Measurements from ENCODE around the gene ZNF474.

ZNF474 gene

GRCh38 chr5:122119205-122119604, 10.1 kb upstream of the ZNF474 start:
- no peak for DNase-seq

- no peak for DNase-seq
Measured at GRCh38 chr5:122120493-122120892, 8.9 kb upstream of the ZNF474 start.

GRCh38 chr5:122120957-122121356, 8.4 kb upstream of the ZNF474 start:
- peak; percentile 4 for DNase-seq

GRCh38 chr5:122121479-122122465, 7.6 kb upstream of the ZNF474 start:
- no peak for DNase-seq

GRCh38 chr5:122124766-122125165, 4.6 kb upstream of the ZNF474 start:
- DNase-seq, result no peak

- no peak for DNase-seq
Measured at GRCh38 chr5:122126177-122126755, 3.1 kb upstream of the ZNF474 start.

- no peak for DNase-seq
Measured at GRCh38 chr5:122126756-122127321, 2.5 kb upstream of the ZNF474 start.

GRCh38 chr5:122130152-122130551, 806 bp downstream of the ZNF474 start:
- DNase-seq, result no peak

GRCh38 chr5:122137702-122138101, 8.4 kb downstream of the ZNF474 start:
- no peak for DNase-seq

- no peak for DNase-seq
Measured at GRCh38 chr5:122138356-122138755, 9.0 kb downstream of the ZNF474 start.

- no peak for DNase-seq
Measured at GRCh38 chr5:122140900-122141299, 11.6 kb downstream of the ZNF474 start.

- DNase-seq, result no peak
Measured at GRCh38 chr5:122141751-122142150, 12.4 kb downstream of the ZNF474 start.

GRCh38 chr5:122142480-122143164, 13.3 kb downstream of the ZNF474 start:
- no peak for DNase-seq

GRCh38 chr5:122144236-122144635, 14.9 kb downstream of the ZNF474 start:
- no peak for DNase-seq

GRCh38 chr5:122145906-122146305, 16.6 kb downstream of the ZNF474 start:
- DNase-seq, result no peak

- DNase-seq, result no peak
Measured at GRCh38 chr5:122149321-122150090, 20.2 kb downstream of the ZNF474 start.

GRCh38 chr5:122150215-122150614, 20.9 kb downstream of the ZNF474 start:
- no peak for DNase-seq

- DNase-seq, result no peak
Measured at GRCh38 chr5:122151640-122152039, 22.3 kb downstream of the ZNF474 start.

- DNase-seq, result no peak
Measured at GRCh38 chr5:122152266-122152900, 23.0 kb downstream of the ZNF474 start.

- DNase-seq, result no peak
Measured at GRCh38 chr5:122153230-122153629, 23.9 kb downstream of the ZNF474 start.

GRCh38 chr5:122153774-122154173, 24.4 kb downstream of the ZNF474 start:
- DNase-seq, result no peak

- DNase-seq, result no peak
Measured at GRCh38 chr5:122154491-122154890, 25.1 kb downstream of the ZNF474 start.

All from activated CD4-positive, alpha-beta T cell treated with anti-CD3 and anti-CD28 coated beads, Interleukin-10, Interleukin-2, amounts not matched to agents 100 ng/mL and 50 ng/mL, durations not matched to agents 16 hours and 8 hours (primary cell).